ENCODE measurements around the gene HSD17B2. TPM values are rescaled to one million over a fixed set of nuclear protein-coding genes. Genes with fewer than 3 reads are reported as not detected.

HSD17B2 gene
- total RNA-seq, 2 donors from 2014 or later = 12.2 to 24.1 TPM

DNA sequence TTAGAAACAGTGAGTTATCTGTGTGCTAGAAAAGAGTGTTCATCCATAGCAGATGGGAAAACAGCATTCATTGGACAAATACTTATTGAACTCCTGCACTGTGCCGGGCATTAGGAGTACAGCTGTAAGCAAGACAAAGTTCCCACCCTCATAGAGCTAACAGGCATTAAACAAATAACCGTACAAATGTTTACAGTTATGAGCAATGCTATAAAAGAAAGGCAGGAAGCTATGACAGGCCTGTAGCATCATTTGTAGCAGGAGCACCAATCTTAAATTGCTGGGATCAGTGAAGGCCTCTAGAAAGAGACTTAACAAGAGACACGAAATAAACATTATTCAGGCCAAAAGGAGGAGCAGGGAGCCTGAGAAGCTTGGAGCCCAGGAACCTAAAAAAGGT is 39.4 kb upstream of the HSD17B2 start:
- H3K27ac ChIP-seq = no peak overlapping the region
- 65 to 73% methylated on average over 3 of the region's 3 CpGs for WGBS, 2 donors
- no peak for ATAC-seq

GRCh38 chr16:81996664-81997509 is 38.2 kb upstream of the HSD17B2 start:
- peaks cover 4% of the 10 kb centered on the region for H3K4me1 ChIP-seq
- H3K27me3 ChIP-seq = no peaks in the 10 kb centered on the region
- 79 to 80% methylated on average over 11 of the region's 11 CpGs for WGBS, 2 donors
- DNase-seq (no peak), ATAC-seq (no peak)
- intact Hi-C loops (cut with DNase I) = no loop called here
- H3K36me3 ChIP-seq (replicated peaks in 1 of 2; ENCODE audit: insufficient read depth in 1 of 2, low read depth in 2 of 2) = peaks cover 0 to 10% of the 10 kb centered on the region in 2 donors
- peak overlapping the region in 2 of 4 donors; percentile 39 to 57 for H3K27ac ChIP-seq
- H3K4me3 ChIP-seq = no peak overlapping the region
- no peaks in the 10 kb centered on the region for H3K9me3 ChIP-seq
- TF ChIP-seq CTCF (IDR thresholded peaks at IDR 0.05) (no peak), POLR2A (IDR thresholded peaks at IDR 0.05) (no peak)

More for the DNA sequence above, 39.4 kb upstream of the HSD17B2 start:
- Histone ChIP-seq H3K9me3 (no peaks in the 10 kb centered on the region), H3K4me1 (peaks cover 4% of the 10 kb centered on the region), H3K4me3 (no peak overlapping the region), H3K27me3 (no peaks in the 10 kb centered on the region), H3K36me3 (replicated peaks in 1 of 2; ENCODE audit: insufficient read depth in 1 of 2, low read depth in 2 of 2) (peaks cover 0 to 10% of the 10 kb centered on the region in 2 donors)
- DNase-seq = no peak
- TF ChIP-seq CTCF (IDR thresholded peaks at IDR 0.05) (no peak), POLR2A (IDR thresholded peaks at IDR 0.05) (no peak)
- intact Hi-C loops (cut with DNase I) = no loop called here

- peaks cover 0 to 10% of the 10 kb centered on the region in 2 donors for H3K36me3 ChIP-seq (replicated peaks in 1 of 2; ENCODE audit: insufficient read depth in 1 of 2, low read depth in 2 of 2)
- intact Hi-C loops (cut with DNase I) = no loop called here
- no peaks in the 10 kb centered on the region for H3K27me3 ChIP-seq
- H3K4me1 ChIP-seq = peaks cover 4% of the 10 kb centered on the region
- no peak overlapping the region for H3K4me3 ChIP-seq
- ATAC-seq (peak; percentile 77), DNase-seq (peak in 1 of 4 donors; percentile 17)
- 53 to 55% methylated on average over 2 of the region's 2 CpGs for WGBS, 2 donors
- TF ChIP-seq POLR2A (IDR thresholded peaks at IDR 0.05) (no peak), CTCF (IDR thresholded peaks at IDR 0.05) (no peak)
- H3K9me3 ChIP-seq = no peaks in the 10 kb centered on the region
- H3K27ac ChIP-seq = peak overlapping the region in 2 of 4 donors; percentile 39 to 57
These were observed 37.3 kb upstream of the HSD17B2 start for GRCh38 chr16:81997738-81998137.

- no peaks in the 10 kb centered on the region for H3K27me3 ChIP-seq
- peak overlapping the region; percentile 8 to 67 (median 36) for H3K27ac ChIP-seq
- 88 to 98% methylated on average over 3 of the region's 3 CpGs for WGBS, 2 donors
- peaks cover 0 to 9% of the 10 kb centered on the region in 2 donors for H3K36me3 ChIP-seq (replicated peaks in 1 of 2; ENCODE audit: insufficient read depth in 1 of 2, low read depth in 2 of 2)
- H3K9me3 ChIP-seq = no peaks in the 10 kb centered on the region
- peaks cover 29% of the 10 kb centered on the region for H3K4me1 ChIP-seq
- H3K4me3 ChIP-seq = no peak overlapping the region
- TF ChIP-seq CTCF (IDR thresholded peaks at IDR 0.05) (no peak), POLR2A (IDR thresholded peaks at IDR 0.05) (no peak)
- no peak for DNase-seq
- intact Hi-C loops (cut with DNase I) = no loop called here
- ATAC-seq = no peak
These were observed 32.2 kb upstream of the HSD17B2 start for GRCh38 chr16:82002831-82003230.
